Activated T-helper 1 cell treated with anti-CD3 and anti-CD28 coated beads, Interleukin-12 subunit alpha, Interleukin-12 subunit beta, Interleukin-2, Interleukin-4 antibody, amounts not matched to agents 30 ng/mL and 10 ng/mL and 1 ng/mL, durations not matched to agents 14 hours and 24 hours and 36 hours (primary cell): Measurements from ENCODE around the gene IER3. TPM values are rescaled to one million over a fixed set of nuclear protein-coding genes. Genes with fewer than 3 reads are reported as not detected.

Experiments
- DNase-seq: peaks from one replicate; pipeline ENCODE4 v3.0.0; 2021; ENCODE audit warnings: low spot score
- H3K27ac Mint-ChIP-seq: one replicate; pipeline ENCODE4 v1.8.0; 2021; ENCODE audit warnings: mild to moderate bottlenecking, mixed read lengths
- H3K27me3 Mint-ChIP-seq: one replicate; pipeline ENCODE4 v1.8.0; 2022; ENCODE audit warnings: mild to moderate bottlenecking, moderate library complexity, mixed read lengths; ENCODE audit not compliant: insufficient read depth
- H3K36me3 Mint-ChIP-seq: one replicate; pipeline ENCODE4 v1.8.0; 2021; ENCODE audit warnings: low read depth, mixed read lengths
- H3K4me1 Mint-ChIP-seq: one replicate; pipeline ENCODE4 v1.8.0; 2021; ENCODE audit warnings: low read depth, mixed read lengths
- H3K4me3 Mint-ChIP-seq: one replicate; pipeline ENCODE4 v1.8.0; 2021; ENCODE audit warnings: mild to moderate bottlenecking, moderate library complexity, mixed read lengths
- H3K9me3 Mint-ChIP-seq: one replicate; pipeline ENCODE4 v1.8.0; 2021; ENCODE audit warnings: mixed read lengths
- intact Hi-C: fragments of 100-400 bp; cut with micrococcal nuclease; formaldehyde crosslinking; loops from one replicate; pipeline ENCODE4 v1.15.1; 2024
- total RNA-seq: library from RNA; stranded (reverse); gene quantifications from 2 replicates; pipeline ENCODE4 v1.2.3, GENCODE V29; 2022

IER3 gene, protein sequence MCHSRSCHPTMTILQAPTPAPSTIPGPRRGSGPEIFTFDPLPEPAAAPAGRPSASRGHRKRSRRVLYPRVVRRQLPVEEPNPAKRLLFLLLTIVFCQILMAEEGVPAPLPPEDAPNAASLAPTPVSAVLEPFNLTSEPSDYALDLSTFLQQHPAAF
- total RNA-seq: 578 and 603 TPM in 2 replicates

DNA sequence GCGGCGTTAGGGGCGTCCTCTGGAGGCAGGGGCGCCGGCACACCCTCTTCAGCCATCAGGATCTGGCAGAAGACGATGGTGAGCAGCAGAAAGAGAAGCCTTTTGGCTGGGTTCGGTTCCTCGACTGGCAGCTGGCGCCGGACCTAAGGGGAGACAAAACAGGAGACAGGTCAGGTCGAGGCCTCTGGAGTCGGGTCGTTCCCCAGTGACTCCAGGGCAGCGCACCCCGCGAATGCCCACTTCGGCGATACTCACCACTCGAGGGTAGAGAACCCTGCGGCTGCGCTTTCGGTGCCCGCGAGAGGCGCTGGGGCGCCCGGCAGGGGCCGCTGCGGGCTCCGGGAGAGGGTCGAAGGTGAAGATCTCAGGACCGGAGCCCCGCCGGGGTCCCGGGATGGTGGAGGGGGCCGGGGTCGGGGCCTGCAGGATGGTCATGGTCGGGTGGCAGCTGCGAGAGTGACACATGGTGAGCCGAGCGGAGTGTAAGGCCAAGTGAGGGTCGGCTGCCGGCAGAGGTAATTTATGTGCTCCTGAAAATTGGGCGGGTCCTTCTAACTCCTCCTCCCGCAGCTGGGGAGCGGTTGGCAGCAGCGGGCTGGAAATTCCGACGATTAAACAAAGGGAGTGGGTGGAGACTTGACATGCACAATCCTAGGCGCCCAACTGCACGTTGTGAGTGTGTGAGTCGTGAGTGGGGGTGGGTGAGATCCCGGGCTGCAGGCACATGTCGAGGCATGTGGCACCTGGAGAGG lies at the start of gene IER3:
Gene IER3, minus strand, starts transcription at position 494 of the 752 bp plus-strand sequence. Its CDS starts 29 bp downstream, at position 465.
- intact Hi-C loops: loop anchor here (1.0 kb wide), 4 partner anchors 9 to 133 kb away; no protein-coding TSS in a partner anchor
- Mint-ChIP-seq H3K4me3 (peak within 1 kb of the TSS; percentile 100), H3K9me3 (no peaks in the 10 kb centered on the region), H3K27me3 (peaks cover 5% of the 10 kb centered on the region), H3K4me1 (peaks cover 68% of the 10 kb centered on the region), H3K27ac (peak within 1 kb of the TSS; percentile 99), H3K36me3 (peaks cover 43% of the 10 kb centered on the region)
- peak; percentile 72 for DNase-seq

GRCh38 chr6:30793521-30794194 lies 49.3 kb upstream of the IER3 start:
- Mint-ChIP-seq H3K9me3 (no peaks in the 10 kb centered on the region), H3K36me3 (peaks cover 15% of the 10 kb centered on the region), H3K27ac (peak overlapping the region; percentile 86), H3K4me1 (peaks cover 58% of the 10 kb centered on the region), H3K27me3 (peaks cover 7% of the 10 kb centered on the region), H3K4me3 (peak overlapping the region; percentile 66)
- intact Hi-C loops: no loop called here
- no peak for DNase-seq

- DNase-seq: no peak
- Mint-ChIP-seq H3K4me1 (peaks cover 67% of the 10 kb centered on the region), H3K4me3 (peak overlapping the region; percentile 37), H3K9me3 (no peaks in the 10 kb centered on the region), H3K27ac (peak overlapping the region; percentile 68), H3K36me3 (peaks cover 11% of the 10 kb centered on the region), H3K27me3 (peaks cover 7% of the 10 kb centered on the region)
- intact Hi-C loops: no loop called here
Observed at GRCh38 chr6:30792786-30793185, 48.4 kb upstream of the IER3 start.

GRCh38 chr6:30790724-30791383 lies 46.5 kb upstream of the IER3 start:
- intact Hi-C loops: no loop called here
- DNase-seq: no peak
- Mint-ChIP-seq H3K27me3 (peaks cover 7% of the 10 kb centered on the region), H3K4me3 (no peak overlapping the region), H3K36me3 (peaks cover 10% of the 10 kb centered on the region), H3K4me1 (peaks cover 76% of the 10 kb centered on the region), H3K9me3 (no peaks in the 10 kb centered on the region), H3K27ac (peak overlapping the region; percentile 66)

GRCh38 chr6:30789606-30790005 lies 45.3 kb upstream of the IER3 start:
- no peak for DNase-seq
- intact Hi-C loops: loop anchor here (5.0 kb wide), 1 partner anchor 33 kb away; no protein-coding TSS in a partner anchor
- peak overlapping the region; percentile 16 for H3K4me3 Mint-ChIP-seq
- peaks cover 73% of the 10 kb centered on the region for H3K4me1 Mint-ChIP-seq
- H3K9me3 Mint-ChIP-seq: no peaks in the 10 kb centered on the region
- H3K36me3 Mint-ChIP-seq: peaks cover 3% of the 10 kb centered on the region
- H3K27ac Mint-ChIP-seq: peak overlapping the region; percentile 96
- H3K27me3 Mint-ChIP-seq: no peaks in the 10 kb centered on the region

DNA sequence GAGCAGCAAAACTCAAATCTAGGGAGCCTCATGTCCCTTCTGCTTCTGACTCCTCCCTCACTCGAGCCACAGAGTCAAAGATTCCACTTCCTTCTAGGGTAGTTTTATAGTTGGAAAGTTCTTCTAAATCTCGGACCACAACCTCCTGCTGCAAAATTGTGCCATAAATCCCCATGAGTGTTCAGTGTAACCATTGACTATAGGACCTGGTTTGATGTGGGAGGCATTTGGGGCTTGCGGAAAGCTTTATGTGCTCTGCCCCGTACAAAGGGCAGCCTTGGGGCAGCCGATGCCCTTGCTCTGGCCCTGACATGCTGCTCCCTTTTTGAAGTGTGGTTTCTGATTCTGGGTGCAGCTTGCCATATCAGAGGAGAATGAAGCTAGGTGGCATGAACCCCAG lies 43.6 kb upstream of the IER3 start:
- Mint-ChIP-seq H3K27me3 (no peaks in the 10 kb centered on the region), H3K27ac (peak overlapping the region; percentile 96), H3K4me1 (peaks cover 60% of the 10 kb centered on the region), H3K4me3 (peak overlapping the region; percentile 68), H3K36me3 (peaks cover 3% of the 10 kb centered on the region), H3K9me3 (no peaks in the 10 kb centered on the region)
- peak; percentile 23 for DNase-seq
- intact Hi-C loops: loop anchor here (1.0 to 5.0 kb wide), 5 partner anchors 19 to 51 kb away; partner anchors contain the start of gene IER3

DNA sequence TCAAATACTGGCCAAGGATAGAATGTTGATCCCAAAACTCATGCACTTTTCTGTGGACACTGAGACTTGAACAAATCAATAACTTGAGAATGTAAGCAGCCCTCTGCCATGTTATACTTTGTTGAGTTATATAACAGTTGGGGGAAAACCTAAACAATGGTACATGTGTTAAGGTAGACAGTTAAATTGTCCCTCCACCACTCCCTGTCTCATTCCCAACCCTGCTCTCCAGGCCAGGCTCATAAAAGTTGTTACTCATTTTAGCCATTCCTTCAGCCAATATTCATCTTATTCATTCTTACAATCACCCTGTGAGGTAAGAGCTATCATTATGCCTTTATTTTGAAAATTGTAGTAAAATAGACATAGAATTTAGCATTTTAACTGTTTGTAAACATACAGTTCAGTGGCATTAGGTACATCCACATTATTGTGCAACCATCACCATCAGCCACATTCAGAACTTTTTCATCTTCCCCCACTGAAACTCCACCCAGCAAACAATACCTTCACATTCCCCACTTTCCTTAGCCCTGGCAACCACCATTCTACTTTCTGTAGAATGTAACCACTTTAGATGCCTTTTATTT lies 38.2 kb upstream of the IER3 start:
- Mint-ChIP-seq H3K27ac (peak overlapping the region; percentile 77), H3K27me3 (no peaks in the 10 kb centered on the region), H3K4me1 (peaks cover 76% of the 10 kb centered on the region), H3K9me3 (no peaks in the 10 kb centered on the region), H3K4me3 (peak overlapping the region; percentile 66), H3K36me3 (peaks cover 12% of the 10 kb centered on the region)
- intact Hi-C loops: no loop called here
- no peak for DNase-seq

- no peaks in the 10 kb centered on the region for H3K9me3 Mint-ChIP-seq
- H3K27ac Mint-ChIP-seq: peak overlapping the region; percentile 77
- peak overlapping the region; percentile 66 for H3K4me3 Mint-ChIP-seq
- H3K36me3 Mint-ChIP-seq: peaks cover 12% of the 10 kb centered on the region
- no peaks in the 10 kb centered on the region for H3K27me3 Mint-ChIP-seq
- DNase-seq: no peak
- intact Hi-C loops: no loop called here
- peaks cover 79% of the 10 kb centered on the region for H3K4me1 Mint-ChIP-seq
Observed at GRCh38 chr6:30781743-30782424, 37.5 kb upstream of the IER3 start.

DNA sequence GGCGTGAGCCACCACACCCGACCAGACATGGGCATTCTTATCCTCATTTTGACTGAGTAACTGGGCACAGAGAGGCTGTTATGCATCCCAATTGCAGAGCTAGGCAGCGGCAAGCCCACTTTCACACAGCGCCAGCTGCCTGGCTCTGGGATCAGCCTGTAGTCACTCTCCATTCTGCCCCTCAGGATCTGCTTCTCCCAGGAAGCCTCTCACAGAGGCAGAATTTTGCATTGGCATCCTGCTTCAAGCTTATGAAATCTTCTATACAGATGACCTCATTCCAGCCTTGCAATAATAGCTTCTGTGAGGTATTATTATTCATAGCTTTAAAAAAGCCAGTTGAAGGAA lies 37.0 kb upstream of the IER3 start:
- Mint-ChIP-seq H3K4me3 (no peak overlapping the region), H3K4me1 (peaks cover 79% of the 10 kb centered on the region), H3K9me3 (no peaks in the 10 kb centered on the region), H3K27me3 (no peaks in the 10 kb centered on the region), H3K36me3 (peaks cover 12% of the 10 kb centered on the region), H3K27ac (peak overlapping the region; percentile 77)
- DNase-seq: no peak
- intact Hi-C loops: no loop called here

GRCh38 chr6:30780642-30780920 lies 36.2 kb upstream of the IER3 start:
- H3K27me3 Mint-ChIP-seq: no peaks in the 10 kb centered on the region
- intact Hi-C loops: no loop called here
- peak overlapping the region; percentile 79 for H3K27ac Mint-ChIP-seq
- no peak for DNase-seq
- H3K36me3 Mint-ChIP-seq: peaks cover 12% of the 10 kb centered on the region
- no peaks in the 10 kb centered on the region for H3K9me3 Mint-ChIP-seq
- H3K4me1 Mint-ChIP-seq: peaks cover 72% of the 10 kb centered on the region
- no peak overlapping the region for H3K4me3 Mint-ChIP-seq

DNA sequence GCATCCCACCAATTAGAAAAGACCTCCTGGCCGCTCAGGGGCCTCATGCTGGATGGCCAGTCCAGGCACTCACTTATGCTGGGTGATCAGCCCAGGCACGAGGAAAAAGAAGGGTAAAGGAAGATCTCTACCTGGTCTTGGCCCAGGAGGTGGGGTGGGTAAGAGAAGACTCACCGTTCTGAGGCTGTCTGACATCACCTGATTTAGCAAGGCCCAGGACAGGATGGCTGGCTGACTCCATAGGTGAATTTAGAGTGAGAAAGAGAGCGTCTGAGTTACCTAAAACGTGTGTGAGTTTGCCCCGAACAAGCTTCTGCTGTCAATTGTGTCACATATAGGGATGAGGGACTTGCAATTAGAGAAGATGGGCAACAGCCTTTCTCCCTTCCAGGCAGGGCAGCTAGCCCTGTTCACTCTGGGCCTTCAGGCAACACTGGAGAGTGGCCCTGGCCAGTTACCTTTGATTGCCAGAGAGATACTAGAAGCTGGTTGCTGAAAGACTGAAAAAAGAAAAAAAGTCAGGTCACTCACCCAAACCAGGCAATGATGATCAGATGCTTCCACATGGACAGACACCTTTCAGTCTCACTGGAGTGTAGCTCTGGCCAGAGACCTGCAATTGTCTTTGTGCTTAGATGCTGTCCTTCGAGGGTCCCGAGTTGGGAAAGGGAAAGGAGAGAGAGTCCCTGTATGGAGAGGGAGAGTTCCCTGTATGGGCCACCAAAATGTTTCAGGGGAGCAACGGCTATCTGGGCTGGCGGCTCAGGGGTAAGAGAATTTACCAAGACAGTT lies 35.7 kb upstream of the IER3 start:
- peak overlapping the region; percentile 79 for H3K27ac Mint-ChIP-seq
- H3K27me3 Mint-ChIP-seq: no peaks in the 10 kb centered on the region
- H3K4me3 Mint-ChIP-seq: no peak overlapping the region
- H3K9me3 Mint-ChIP-seq: no peaks in the 10 kb centered on the region
- intact Hi-C loops: no loop called here
- peaks cover 67% of the 10 kb centered on the region for H3K4me1 Mint-ChIP-seq
- no peak for DNase-seq
- peaks cover 12% of the 10 kb centered on the region for H3K36me3 Mint-ChIP-seq
